Panc1 (cell line): ENCODE data around the gene NKX6-2.

Experiments
- CTCF ChIP-seq: fragments of 450-650 bp; IDR thresholded peaks from 2 replicates; pipeline ENCODE4 v1.5.1; 2017; ENCODE audit warnings: mild to moderate bottlenecking
- POLR2AphosphoS5 ChIP-seq: IDR thresholded peaks from 2 replicates; pipeline ENCODE4 v1.6.1; 2012; ENCODE audit warnings: mild to moderate bottlenecking, low read depth, low read length, moderate library complexity

- TF ChIP-seq CTCF (no peak), POLR2AphosphoS5 (no peak)
Observed at GRCh38 chr10:132809232-132810140, 23.5 kb upstream of the NKX6-2 start.
